Activated T-helper 1 cell treated with anti-CD3 and anti-CD28 coated beads, Interleukin-12 subunit alpha, Interleukin-12 subunit beta, Interleukin-2, Interleukin-4 antibody, amounts not matched to agents 30 ng/mL and 10 ng/mL and 1 ng/mL, durations not matched to agents 14 hours and 24 hours and 36 hours (primary cell): ENCODE data around the gene RTBDN. TPM values are rescaled to one million over a fixed set of nuclear protein-coding genes. Genes with fewer than 3 reads are reported as not detected.
"Not testable (repeated sequence)": the region's sequence is repeated elsewhere in the genome, so short reads cannot be mapped to it uniquely, and the experiment has no call there.

Source experiments
- DNase-seq: peaks from one replicate; pipeline ENCODE4 v3.0.0; 2021; ENCODE audit warnings: low spot score
- H3K27ac Mint-ChIP-seq: one replicate; pipeline ENCODE4 v1.8.0; 2021; ENCODE audit warnings: mild to moderate bottlenecking, mixed read lengths
- H3K27me3 Mint-ChIP-seq: one replicate; pipeline ENCODE4 v1.8.0; 2022; ENCODE audit warnings: mild to moderate bottlenecking, moderate library complexity, mixed read lengths; ENCODE audit not compliant: insufficient read depth
- H3K36me3 Mint-ChIP-seq: one replicate; pipeline ENCODE4 v1.8.0; 2021; ENCODE audit warnings: low read depth, mixed read lengths
- H3K4me1 Mint-ChIP-seq: one replicate; pipeline ENCODE4 v1.8.0; 2021; ENCODE audit warnings: low read depth, mixed read lengths
- H3K4me3 Mint-ChIP-seq: one replicate; pipeline ENCODE4 v1.8.0; 2021; ENCODE audit warnings: mild to moderate bottlenecking, moderate library complexity, mixed read lengths
- H3K9me3 Mint-ChIP-seq: one replicate; pipeline ENCODE4 v1.8.0; 2021; ENCODE audit warnings: mixed read lengths
- intact Hi-C: fragments of 100-400 bp; cut with micrococcal nuclease; formaldehyde crosslinking; loops from one replicate; pipeline ENCODE4 v1.15.1; 2024
- total RNA-seq: library from RNA; stranded (reverse); gene quantifications from 2 replicates; pipeline ENCODE4 v1.2.3, GENCODE V29; 2022

Gene RTBDN
- total RNA-seq, 1 donor from 2014 or later: not detected

DNA sequence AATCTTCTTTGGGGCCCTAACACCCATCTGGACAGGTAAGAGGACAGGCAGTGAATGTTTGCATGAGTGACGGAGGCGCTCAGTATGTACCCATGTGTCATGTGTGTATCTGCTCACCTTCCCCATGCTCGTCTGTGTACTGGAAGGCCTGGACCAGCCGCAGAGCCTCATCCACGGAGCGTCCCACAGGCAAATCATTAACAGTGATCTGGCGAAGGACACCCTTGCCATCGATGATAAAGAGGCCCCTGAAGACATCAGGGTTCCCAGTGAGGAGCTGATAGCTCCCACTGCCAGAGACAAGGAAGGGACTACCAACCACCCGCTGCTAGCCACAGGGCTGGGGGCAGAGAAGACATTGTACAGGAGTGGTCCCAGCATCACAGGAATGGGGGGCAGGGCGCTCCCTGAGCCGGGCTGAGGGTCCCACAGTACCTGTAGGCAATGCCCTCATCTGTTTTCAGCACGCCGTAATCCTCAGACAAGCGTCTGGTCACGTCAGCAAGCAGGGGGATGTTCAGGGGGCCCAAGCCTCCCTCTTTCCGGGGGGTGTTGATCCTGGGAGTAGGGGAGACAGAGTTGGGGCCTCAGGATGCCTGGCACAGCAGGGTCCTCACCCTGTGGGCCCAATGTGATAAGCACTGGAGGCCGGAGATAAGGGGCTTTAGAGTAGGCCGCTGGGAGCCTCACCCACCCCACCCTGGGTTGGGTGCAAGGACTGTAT lies 34.5 kb downstream of the RTBDN start:
- peaks cover 33% of the 10 kb centered on the region for H3K4me1 Mint-ChIP-seq
- no peaks in the 10 kb centered on the region for H3K9me3 Mint-ChIP-seq
- no peak for DNase-seq
- H3K27me3 Mint-ChIP-seq: no peaks in the 10 kb centered on the region
- H3K36me3 Mint-ChIP-seq: peaks cover 17% of the 10 kb centered on the region
- no peak overlapping the region for H3K27ac Mint-ChIP-seq
- intact Hi-C loops: no loop called here
- H3K4me3 Mint-ChIP-seq: peak overlapping the region; percentile 87

GRCh38 chr19:12797607-12798006 lies 36.8 kb downstream of the RTBDN start:
- H3K27ac Mint-ChIP-seq, H3K9me3 Mint-ChIP-seq, H3K27me3 Mint-ChIP-seq, H3K4me3 Mint-ChIP-seq, DNase-seq, intact Hi-C loops: not testable (repeated sequence)
- H3K36me3 Mint-ChIP-seq: peaks cover 27% of the 10 kb centered on the region
- peaks cover 41% of the 10 kb centered on the region for H3K4me1 Mint-ChIP-seq

- no peaks in the 10 kb centered on the region for H3K27me3 Mint-ChIP-seq
- H3K36me3 Mint-ChIP-seq: peaks cover 29% of the 10 kb centered on the region
- H3K27ac Mint-ChIP-seq: no peak overlapping the region
- intact Hi-C loops: no loop called here
- H3K4me3 Mint-ChIP-seq: no peak overlapping the region
- DNase-seq: no peak
- H3K4me1 Mint-ChIP-seq: peaks cover 37% of the 10 kb centered on the region
- no peaks in the 10 kb centered on the region for H3K9me3 Mint-ChIP-seq
Measured at GRCh38 chr19:12797141-12797587, 37.2 kb downstream of the RTBDN start.

- Mint-ChIP-seq H3K36me3 (peaks cover 29% of the 10 kb centered on the region), H3K4me1 (peaks cover 35% of the 10 kb centered on the region), H3K27ac (peak overlapping the region; percentile 88), H3K4me3 (peak overlapping the region; percentile 72), H3K27me3 (no peaks in the 10 kb centered on the region), H3K9me3 (no peaks in the 10 kb centered on the region)
- DNase-seq: peak; percentile 75
- intact Hi-C loops: loop anchor here (1.0 kb wide), 4 partner anchors 19 to 51 kb away; no protein-coding TSS in a partner anchor
Measured at GRCh38 chr19:12796146-12797071, 38.0 kb downstream of the RTBDN start.

GRCh38 chr19:12794971-12795381 lies 39.4 kb downstream of the RTBDN start:
- Mint-ChIP-seq H3K4me1 (peaks cover 36% of the 10 kb centered on the region), H3K27ac (peak overlapping the region; percentile 96), H3K36me3 (peaks cover 24% of the 10 kb centered on the region), H3K4me3 (peak overlapping the region; percentile 85), H3K9me3 (no peaks in the 10 kb centered on the region), H3K27me3 (no peaks in the 10 kb centered on the region)
- intact Hi-C loops: loop anchor here (1.0 to 5.0 kb wide), 2 partner anchors 75 to 1708 kb away; partner anchors contain the start of gene LDLR
- DNase-seq: no peak

DNA sequence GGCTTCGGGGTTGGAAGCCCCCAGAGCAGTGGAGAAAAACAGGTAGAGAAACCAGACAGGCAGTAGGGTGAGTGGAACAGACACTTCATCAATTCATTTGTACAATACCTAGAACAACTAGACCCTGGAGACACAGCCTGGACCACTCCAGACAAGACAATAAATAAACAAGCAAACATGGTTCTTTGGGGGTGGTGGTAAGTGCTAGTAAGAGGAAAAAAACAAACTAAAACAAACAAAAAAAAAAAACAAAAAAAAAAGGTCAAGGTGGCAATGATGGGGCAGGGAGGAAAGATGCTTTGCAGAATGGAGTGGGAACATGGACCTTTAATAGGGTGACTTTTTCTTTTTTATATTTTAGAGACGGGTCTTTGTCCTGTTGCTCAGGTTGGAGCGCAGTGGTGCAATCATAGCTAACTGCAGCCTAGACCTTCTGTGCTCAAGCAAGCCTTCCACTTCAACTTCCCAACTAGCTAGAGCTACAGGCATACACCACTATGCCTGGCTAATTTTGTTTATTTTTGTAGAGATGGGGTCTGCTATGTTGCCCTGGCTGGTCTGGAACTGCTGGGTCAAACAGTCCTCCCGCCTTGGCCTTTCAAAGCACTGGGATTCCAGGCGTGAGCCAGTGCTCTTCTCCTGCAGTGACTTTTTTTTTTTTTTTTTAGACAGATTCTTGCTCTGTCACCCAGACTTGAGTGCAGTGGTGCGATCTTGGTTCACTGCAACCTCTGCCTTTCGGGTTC lies 40.0 kb downstream of the RTBDN start:
- Mint-ChIP-seq H3K4me1 (peaks cover 36% of the 10 kb centered on the region), H3K4me3 (peak overlapping the region; percentile 85), H3K36me3 (peaks cover 19% of the 10 kb centered on the region), H3K9me3 (no peaks in the 10 kb centered on the region), H3K27me3 (no peaks in the 10 kb centered on the region), H3K27ac (peak overlapping the region; percentile 96)
- intact Hi-C loops: loop anchor here (1.0 to 5.0 kb wide), 2 partner anchors 74 to 1707 kb away; partner anchors contain the start of gene LDLR
- no peak for DNase-seq

DNA sequence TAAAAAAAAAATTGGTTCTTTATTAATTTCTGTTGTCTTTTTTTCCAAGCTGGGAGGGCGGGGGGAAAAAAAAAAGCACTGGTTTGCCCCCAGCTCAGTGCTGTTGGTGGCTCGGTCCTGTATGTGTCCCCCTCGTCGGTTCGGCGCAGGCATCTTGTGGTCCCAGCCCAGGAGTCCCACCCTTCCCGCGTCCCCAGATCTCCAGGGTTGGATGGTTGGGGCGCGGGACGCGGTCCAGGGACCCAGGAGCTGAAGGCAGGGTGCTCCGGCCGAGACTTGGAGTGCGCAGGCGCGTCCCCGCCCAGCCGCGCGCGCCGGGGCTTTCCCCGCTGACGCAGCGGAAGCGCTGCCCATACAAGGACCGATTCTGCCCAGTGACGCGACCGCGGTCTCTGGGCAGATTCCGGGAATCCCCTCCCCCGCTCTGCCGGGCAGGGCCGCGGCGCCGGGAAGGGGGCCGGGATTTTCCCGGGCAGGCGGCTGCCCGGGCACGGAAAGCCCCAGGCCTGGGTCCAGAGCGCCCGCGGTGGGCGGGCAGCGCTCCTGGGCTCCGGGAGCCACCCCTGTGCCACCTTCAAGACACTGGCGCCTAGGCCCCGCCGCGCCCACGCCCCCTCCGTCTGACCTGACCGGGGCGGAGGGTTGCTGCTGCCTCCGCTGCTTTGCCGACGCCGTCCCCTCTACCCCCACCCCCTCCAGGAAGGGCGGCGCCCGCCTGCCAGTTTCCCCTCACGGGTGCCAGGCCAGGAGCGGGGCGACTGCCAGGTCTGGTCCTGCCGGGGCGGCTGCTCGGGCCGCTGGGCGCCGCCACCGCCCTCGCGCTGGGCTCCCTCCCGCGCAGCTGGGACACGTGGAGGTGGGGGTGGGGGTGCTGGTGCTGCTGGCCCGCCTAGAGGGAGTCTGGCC lies 40.8 kb downstream of the RTBDN start:
- H3K9me3 Mint-ChIP-seq: no peaks in the 10 kb centered on the region
- peak overlapping the region; percentile 97 for H3K4me3 Mint-ChIP-seq
- H3K27ac Mint-ChIP-seq: peak overlapping the region; percentile 97
- H3K4me1 Mint-ChIP-seq: peaks cover 44% of the 10 kb centered on the region
- peak; percentile 93 for DNase-seq
- H3K36me3 Mint-ChIP-seq: peaks cover 17% of the 10 kb centered on the region
- intact Hi-C loops: loop anchor here (1.0 to 5.0 kb wide), 2 partner anchors 73 to 1706 kb away; partner anchors contain the start of gene LDLR
- no peaks in the 10 kb centered on the region for H3K27me3 Mint-ChIP-seq

DNA sequence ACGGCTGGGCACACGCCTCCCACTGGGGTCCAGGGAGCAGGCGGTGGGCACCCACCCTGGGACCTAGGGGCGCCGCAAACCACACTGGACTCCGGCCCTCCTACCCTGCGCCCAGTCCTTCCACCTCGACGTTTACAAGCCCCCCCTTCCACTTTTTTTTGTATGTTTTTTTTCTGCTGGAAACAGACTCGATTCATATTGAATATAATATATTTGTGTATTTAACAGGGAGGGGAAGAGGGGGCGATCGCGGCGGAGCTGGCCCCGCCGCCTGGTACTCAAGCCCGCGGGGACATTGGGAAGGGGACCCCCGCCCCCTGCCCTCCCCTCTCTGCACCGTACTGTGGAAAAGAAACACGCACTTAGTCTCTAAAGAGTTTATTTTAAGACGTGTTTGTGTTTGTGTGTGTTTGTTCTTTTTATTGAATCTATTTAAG lies 41.5 kb downstream of the RTBDN start:
- no peak for DNase-seq
- peaks cover 17% of the 10 kb centered on the region for H3K36me3 Mint-ChIP-seq

GRCh38 chr19:12792051-12792852 lies 42.1 kb downstream of the RTBDN start:
- peaks cover 17% of the 10 kb centered on the region for H3K36me3 Mint-ChIP-seq
- H3K4me1 Mint-ChIP-seq: peaks cover 44% of the 10 kb centered on the region
- DNase-seq: peak; percentile 73
- no peaks in the 10 kb centered on the region for H3K9me3 Mint-ChIP-seq
- H3K4me3 Mint-ChIP-seq: peak overlapping the region; percentile 97
- H3K27me3 Mint-ChIP-seq: no peaks in the 10 kb centered on the region
- H3K27ac Mint-ChIP-seq: peak overlapping the region; percentile 97
- intact Hi-C loops: loop anchor here (5.0 kb wide), 1 partner anchor 1705 kb away; the partner anchor contains the start of gene LDLR

More for the DNA sequence above, 41.5 kb downstream of the RTBDN start:
- no peaks in the 10 kb centered on the region for H3K9me3 Mint-ChIP-seq
- peak overlapping the region; percentile 97 for H3K27ac Mint-ChIP-seq
- H3K27me3 Mint-ChIP-seq: no peaks in the 10 kb centered on the region
- peaks cover 44% of the 10 kb centered on the region for H3K4me1 Mint-ChIP-seq
- peak overlapping the region; percentile 97 for H3K4me3 Mint-ChIP-seq
- intact Hi-C loops: loop anchor here (5.0 kb wide), 1 partner anchor 1706 kb away; the partner anchor contains the start of gene LDLR

DNA sequence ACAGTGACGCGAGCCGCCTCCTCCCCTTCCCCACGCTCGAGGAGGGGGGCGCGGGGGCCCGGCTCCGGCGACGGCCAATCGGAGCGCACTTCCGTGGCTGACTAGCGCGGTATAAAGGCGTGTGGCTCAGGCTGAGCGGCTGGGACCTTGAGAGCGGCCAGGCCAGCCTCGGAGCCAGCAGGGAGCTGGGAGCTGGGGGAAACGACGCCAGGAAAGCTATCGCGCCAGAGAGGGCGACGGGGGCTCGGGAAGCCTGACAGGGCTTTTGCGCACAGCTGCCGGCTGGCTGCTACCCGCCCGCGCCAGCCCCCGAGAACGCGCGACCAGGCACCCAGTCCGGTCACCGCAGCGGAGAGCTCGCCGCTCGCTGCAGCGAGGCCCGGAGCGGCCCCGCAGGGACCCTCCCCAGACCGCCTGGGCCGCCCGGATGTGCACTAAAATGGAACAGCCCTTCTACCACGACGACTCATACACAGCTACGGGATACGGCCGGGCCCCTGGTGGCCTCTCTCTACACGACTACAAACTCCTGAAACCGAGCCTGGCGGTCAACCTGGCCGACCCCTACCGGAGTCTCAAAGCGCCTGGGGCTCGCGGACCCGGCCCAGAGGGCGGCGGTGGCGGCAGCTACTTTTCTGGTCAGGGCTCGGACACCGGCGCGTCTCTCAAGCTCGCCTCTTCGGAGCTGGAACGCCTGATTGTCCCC lies 42.9 kb downstream of the RTBDN start, which contains the start of gene JUNB:
Gene JUNB (plus strand): TSS at position 142 of the 706 bp plus-strand sequence. CDS start 286 bp downstream, at position 428.
- H3K27ac Mint-ChIP-seq: peak within 1 kb of the TSS; percentile 97
- peaks cover 15% of the 10 kb centered on the region for H3K36me3 Mint-ChIP-seq
- H3K4me3 Mint-ChIP-seq: peak within 1 kb of the TSS; percentile 97
- peaks cover 39% of the 10 kb centered on the region for H3K4me1 Mint-ChIP-seq
- intact Hi-C loops: loop anchor here (1.0 to 5.0 kb wide), 5 partner anchors 9 to 1704 kb away; partner anchors contain the start of genes CALR, LDLR and TNPO2
- H3K9me3 Mint-ChIP-seq: no peaks in the 10 kb centered on the region
- DNase-seq: peak; percentile 97
- no peaks in the 10 kb centered on the region for H3K27me3 Mint-ChIP-seq
